ENCODE results near the gene TTC21B. TPM values are rescaled to one million over a fixed set of nuclear protein-coding genes. Genes with fewer than 3 reads are reported as not detected.
A peak's percentile ranks its signal among the peaks of the same experiment; 100 is the strongest.

TTC21B gene
- total RNA-seq, 1 experiment from 2014 or later = 18.8 TPM

GRCh38 chr2:165924946-165925345 is 28.6 kb downstream of the TTC21B start:
- no peak for DNase-seq (ENCODE audit: low read depth)

GRCh38 chr2:165920748-165921147 is 32.8 kb downstream of the TTC21B start:
- DNase-seq (ENCODE audit: low read depth) = no peak

DNA sequence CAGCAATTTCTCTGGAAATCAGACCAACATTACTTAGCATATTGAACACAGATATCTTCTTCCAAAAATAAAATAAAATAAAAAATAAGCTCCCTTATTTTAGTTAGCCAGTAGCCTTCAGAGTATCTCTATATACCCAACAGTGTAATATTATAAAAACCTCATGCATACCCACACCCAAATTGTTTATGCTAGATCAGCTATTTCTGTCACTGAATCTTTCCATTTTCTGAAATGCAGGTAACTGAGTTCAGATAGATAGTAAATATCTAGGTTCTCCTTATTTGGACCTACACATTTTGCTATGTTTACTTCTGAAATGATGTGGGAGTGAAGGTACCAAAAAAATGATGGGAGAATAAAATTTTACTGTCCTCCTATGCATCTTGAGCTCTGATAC is 39.9 kb downstream of the TTC21B start:
- no peak for DNase-seq (ENCODE audit: low read depth)

- no peak for DNase-seq (ENCODE audit: low read depth)
Measured at GRCh38 chr2:165911981-165912380, 41.6 kb downstream of the TTC21B start.

DNA sequence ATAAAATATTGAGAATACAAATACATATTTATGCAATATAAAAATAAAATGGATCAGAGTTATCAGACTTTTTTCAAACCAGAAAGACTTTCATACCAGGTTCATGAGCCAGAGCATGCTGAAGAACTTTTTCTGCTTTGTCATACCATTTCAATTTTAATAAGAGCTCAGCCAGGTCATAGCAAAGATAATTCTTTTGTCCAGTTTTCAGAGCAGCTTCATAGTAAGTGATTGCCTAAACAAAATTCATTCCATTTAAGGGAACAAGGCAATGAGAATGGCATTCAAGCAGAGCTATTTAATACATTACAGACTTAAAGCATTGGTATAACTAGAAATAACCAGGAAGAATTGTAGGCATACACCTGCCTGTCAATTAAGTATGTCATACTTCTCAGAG is 42.3 kb downstream of the TTC21B start:
- no peak for DNase-seq (ENCODE audit: low read depth)

DNA sequence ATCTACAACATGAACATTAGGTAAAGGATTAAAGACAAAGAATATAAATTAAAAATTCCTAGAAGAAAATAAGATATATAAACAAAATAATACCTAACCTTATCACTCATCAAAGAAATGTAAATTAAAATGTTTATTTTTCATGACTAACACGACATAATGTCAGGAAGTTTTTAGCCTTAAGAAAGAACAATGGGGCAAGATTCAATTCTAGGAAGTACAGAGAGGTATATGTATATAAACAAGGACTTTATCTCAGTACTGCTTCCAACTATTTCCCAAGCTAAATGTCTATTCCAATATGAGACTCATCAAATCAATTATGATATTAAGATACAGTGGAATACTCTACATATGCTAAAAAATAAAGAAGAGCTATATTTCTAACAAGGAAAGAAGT is 44.1 kb downstream of the TTC21B start:
- no peak for DNase-seq (ENCODE audit: low read depth)

DNA sequence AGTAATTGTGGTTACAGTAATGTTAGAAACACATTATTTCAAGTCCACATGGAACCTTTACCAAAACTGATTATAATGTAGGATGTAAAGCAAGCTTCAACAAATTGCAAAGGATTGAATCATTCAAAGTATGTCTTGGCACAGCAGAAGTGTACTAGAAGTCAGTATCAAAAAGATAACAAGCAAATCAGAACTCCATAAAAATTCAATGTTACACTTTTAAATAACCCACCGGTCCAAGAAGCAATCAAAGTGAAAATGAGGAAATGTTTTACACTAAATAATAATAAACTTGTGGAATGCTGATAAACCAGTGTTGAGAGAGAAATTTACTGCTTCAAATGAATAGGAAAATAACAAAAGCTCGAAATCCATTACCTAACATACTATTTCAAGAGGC is 47.7 kb downstream of the TTC21B start:
- DNase-seq (ENCODE audit: low read depth) = no peak

GRCh38 chr2:165905269-165905668 is 48.3 kb downstream of the TTC21B start:
- DNase-seq (ENCODE audit: low read depth) = no peak

- no peak for DNase-seq (ENCODE audit: low read depth)
Measured at GRCh38 chr2:165904432-165904831, 49.1 kb downstream of the TTC21B start.

- DNase-seq (ENCODE audit: low read depth) = no peak
Measured at GRCh38 chr2:165903406-165903805, 50.2 kb downstream of the TTC21B start.

DNA sequence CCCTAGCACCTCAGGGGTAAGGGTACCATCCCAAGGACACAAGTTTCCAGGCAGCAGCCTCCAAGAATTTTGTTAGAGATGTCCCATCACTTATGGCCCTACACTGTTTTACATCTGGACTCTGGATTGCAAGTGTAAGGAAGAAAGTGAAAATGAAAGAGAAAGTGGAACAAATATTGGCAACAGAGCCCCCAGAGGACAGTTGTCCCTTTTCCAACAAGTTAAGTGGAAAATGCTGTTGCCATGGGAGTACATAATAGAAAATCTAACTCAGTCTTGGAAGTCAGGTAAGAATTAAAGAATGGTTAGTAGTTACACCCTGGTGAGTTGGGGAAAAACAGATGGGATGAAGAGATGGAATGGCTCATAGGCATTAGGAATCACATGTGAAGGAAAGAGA is 50.6 kb downstream of the TTC21B start:
- DNase-seq (ENCODE audit: low read depth) = peak; percentile 41

DNA sequence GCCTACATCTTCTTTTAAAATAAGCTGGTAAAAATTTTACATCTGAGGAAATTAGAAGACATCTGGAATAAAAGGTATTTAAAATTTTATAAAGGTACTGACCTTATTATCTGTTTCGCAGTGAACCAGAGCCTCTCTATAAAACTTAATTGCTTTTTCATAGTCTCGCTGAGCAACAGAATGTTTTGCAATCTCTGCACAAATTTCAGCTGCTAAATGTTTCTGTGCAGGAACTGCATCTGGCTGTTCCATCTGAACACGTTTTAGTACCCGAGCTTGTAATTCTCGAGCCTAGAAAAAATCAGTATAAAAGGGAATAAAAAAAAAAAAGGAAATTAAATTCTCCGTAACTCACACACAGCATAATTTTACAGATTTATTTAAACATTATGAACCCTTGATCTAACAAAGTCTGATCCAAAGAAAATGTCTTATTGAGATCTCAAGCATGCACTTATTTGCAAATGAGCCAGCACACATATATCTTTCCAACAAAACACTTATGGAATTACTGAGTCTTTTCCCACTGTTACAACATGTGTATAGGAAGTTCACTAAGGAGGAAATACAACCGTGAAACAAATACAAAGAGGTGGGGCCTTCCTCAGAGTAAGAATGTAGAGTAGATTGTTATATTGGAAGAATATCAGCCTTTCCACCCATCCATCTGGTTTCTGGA is 51.8 kb downstream of the TTC21B start:
- no peak for DNase-seq (ENCODE audit: low read depth)

GRCh38 chr2:165899311-165899710 is 54.3 kb downstream of the TTC21B start:
- no peak for DNase-seq (ENCODE audit: low read depth)

- DNase-seq (ENCODE audit: low read depth) = no peak
Measured at GRCh38 chr2:165898381-165898780, 55.2 kb downstream of the TTC21B start.

- no peak for DNase-seq (ENCODE audit: low read depth)
Measured at GRCh38 chr2:165897726-165898125, 55.9 kb downstream of the TTC21B start.

DNA sequence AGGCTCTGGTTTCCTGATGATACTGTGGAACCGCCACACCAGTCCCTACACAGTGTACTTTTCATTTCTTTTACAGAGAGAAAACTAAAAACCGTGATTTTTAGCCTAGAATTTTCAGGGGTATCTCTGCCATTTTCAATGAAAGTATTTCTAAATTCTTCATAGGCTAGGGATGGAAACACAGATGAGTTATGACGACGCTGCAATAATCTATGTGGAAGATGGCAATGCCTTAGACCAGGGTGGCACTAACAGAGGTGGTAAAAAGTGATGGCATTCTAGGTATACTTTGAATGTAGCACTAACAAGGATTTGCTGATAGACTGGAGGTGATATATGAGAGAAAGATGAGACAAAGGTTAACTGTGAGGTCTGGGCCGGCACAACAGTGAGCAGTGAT is 56.5 kb downstream of the TTC21B start:
- DNase-seq (ENCODE audit: low read depth) = no peak

- no peak for DNase-seq (ENCODE audit: low read depth)
Measured at GRCh38 chr2:165895974-165896373, 57.6 kb downstream of the TTC21B start.

- no peak for DNase-seq (ENCODE audit: low read depth)
Measured at GRCh38 chr2:165893556-165893955, 60.0 kb downstream of the TTC21B start.

GRCh38 chr2:165892526-165892925 is 61.0 kb downstream of the TTC21B start:
- DNase-seq (ENCODE audit: low read depth) = no peak

- peak; percentile 32 for DNase-seq (ENCODE audit: low read depth)
Measured at GRCh38 chr2:165891943-165892342, 61.6 kb downstream of the TTC21B start.

DNA sequence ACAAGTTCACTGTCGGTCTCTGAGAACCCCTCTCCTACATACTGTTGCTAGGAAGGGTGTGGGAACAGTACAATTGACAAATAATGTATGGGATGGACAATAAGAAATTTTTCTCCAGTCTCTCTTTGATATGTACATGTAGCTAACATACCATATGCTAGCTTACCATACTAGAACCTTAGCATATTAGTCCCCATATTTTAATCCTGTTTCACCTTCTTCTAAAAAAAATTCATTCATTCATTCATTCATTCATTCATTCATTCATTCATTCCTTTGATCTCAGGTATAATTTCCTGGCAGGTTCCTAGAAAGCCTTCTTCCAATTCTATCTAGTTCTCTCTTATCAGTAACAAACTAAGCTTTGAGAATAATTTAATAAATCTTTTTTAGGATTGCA is 62.2 kb downstream of the TTC21B start:
- DNase-seq (ENCODE audit: low read depth) = no peak

DNA sequence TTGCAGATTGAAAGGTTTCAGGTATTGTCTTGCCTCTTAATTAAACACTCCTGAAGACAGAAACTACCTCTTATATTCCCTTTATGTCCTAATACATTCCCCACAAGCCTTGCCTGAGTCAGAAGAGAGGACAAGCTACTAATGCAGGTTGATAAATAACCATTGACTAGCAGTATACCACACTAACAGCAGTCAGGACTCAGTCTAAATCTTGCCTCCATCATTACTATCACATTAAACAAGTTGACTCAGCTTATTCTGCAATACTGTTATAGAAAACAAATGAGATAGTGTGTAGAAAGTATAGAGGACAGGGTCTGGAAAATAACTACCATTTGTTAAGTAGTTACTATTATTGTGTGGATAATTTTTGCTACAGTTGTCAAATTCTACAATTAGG is 63.8 kb downstream of the TTC21B start:
- no peak for DNase-seq (ENCODE audit: low read depth)

GRCh38 chr2:165889158-165889557 is 64.4 kb downstream of the TTC21B start:
- no peak for DNase-seq (ENCODE audit: low read depth)

- no peak for DNase-seq (ENCODE audit: low read depth)
Measured at GRCh38 chr2:165888171-165888570, 65.4 kb downstream of the TTC21B start.
